ENCODE results near the gene HDAC5. TPM values are rescaled to one million over a fixed set of nuclear protein-coding genes. Genes with fewer than 3 reads are reported as not detected.

Gene HDAC5
- total and polyA plus RNA-seq, 12 donors: 4.8 to 144 (median 73.0) TPM

GRCh38 chr17:44108440-44109311, 14.8 kb downstream of the HDAC5 start:
- Histone ChIP-seq H3K4me1 (replicated peaks in 1 of 2) (peaks cover 49 to 67% of the 10 kb centered on the region in 2 donors), H3K4me3 (peak overlapping the region in 1 of 4 donors; percentile 29), H3K9me3 (replicated peaks in 1 of 3) (no peaks in the 10 kb centered on the region), H3K27ac (peak overlapping the region; percentile 70 to 92 (median 84)), H3K27me3 (no peaks in the 10 kb centered on the region), H3K36me3 (replicated peaks in 1 of 2) (no peaks in the 10 kb centered on the region)
- TF ChIP-seq CTCF (IDR thresholded peaks at IDR 0.05): peak in 2 of 6 experiments; percentile 2 to 15
- peak in 1 of 2 donors; percentile 25 for TF ChIP-seq POLR2A (IDR thresholded peaks at IDR 0.05)
- 20 to 31% (median 30%) methylated on average over 12 to 16 of the region's 16 CpGs for WGBS, 4 donors
- intact Hi-C loops (cut with DNase I): no loop called here
- DNase-seq: peak; percentile 94 to 99 (median 98)

- H3K4me3 ChIP-seq: no peak overlapping the region
- H3K27me3 ChIP-seq: no peaks in the 10 kb centered on the region
- no peak for DNase-seq
- no peaks in the 10 kb centered on the region for H3K36me3 ChIP-seq (replicated peaks in 1 of 2)
- peak overlapping the region in 1 of 5 donors; percentile 88 for H3K27ac ChIP-seq
- H3K9me3 ChIP-seq (replicated peaks in 1 of 3): no peaks in the 10 kb centered on the region
- intact Hi-C loops (cut with DNase I): no loop called here
- H3K4me1 ChIP-seq (replicated peaks in 1 of 2): peaks cover 40 to 53% of the 10 kb centered on the region in 2 donors
- TF ChIP-seq CTCF (IDR thresholded peaks at IDR 0.05) (no peak), POLR2A (IDR thresholded peaks at IDR 0.05) (no peak)
- 94 to 98% (median 97%) methylated on average over 4 of the region's 4 CpGs for WGBS, 4 donors
Measured at GRCh38 chr17:44106801-44107200, 16.6 kb downstream of the HDAC5 start.

GRCh38 chr17:44105941-44106340, 17.5 kb downstream of the HDAC5 start:
- Histone ChIP-seq H3K36me3 (replicated peaks in 1 of 2) (no peaks in the 10 kb centered on the region), H3K27ac (peak overlapping the region in 1 of 5 donors; percentile 54), H3K4me1 (replicated peaks in 1 of 2) (peaks cover 34 to 46% of the 10 kb centered on the region in 2 donors), H3K9me3 (replicated peaks in 1 of 3) (no peaks in the 10 kb centered on the region), H3K27me3 (no peaks in the 10 kb centered on the region), H3K4me3 (no peak overlapping the region)
- no peak for TF ChIP-seq POLR2A (IDR thresholded peaks at IDR 0.05)
- TF ChIP-seq CTCF (IDR thresholded peaks at IDR 0.05): no peak
- DNase-seq: no peak
- 44 to 95% (median 59%) methylated on average over 2 to 3 of the region's 3 CpGs for WGBS, 4 donors
- intact Hi-C loops (cut with DNase I): no loop called here

GRCh38 chr17:44105483-44105882, 18.0 kb downstream of the HDAC5 start:
- intact Hi-C loops (cut with DNase I): no loop called here
- Histone ChIP-seq H3K27ac (peak overlapping the region in 2 of 5 donors; percentile 10 to 54), H3K4me1 (replicated peaks in 1 of 2) (peaks cover 29 to 41% of the 10 kb centered on the region in 2 donors)

More at GRCh38 chr17:44105483-44105882, 18.0 kb downstream of the HDAC5 start:
- Histone ChIP-seq H3K27me3 (no peaks in the 10 kb centered on the region), H3K36me3 (replicated peaks in 1 of 2) (no peaks in the 10 kb centered on the region), H3K4me3 (no peak overlapping the region), H3K9me3 (replicated peaks in 1 of 3) (no peaks in the 10 kb centered on the region)
- DNase-seq: no peak
- no peak for TF ChIP-seq CTCF (IDR thresholded peaks at IDR 0.05)
- TF ChIP-seq POLR2A (IDR thresholded peaks at IDR 0.05): no peak
- 71 to 86% (median 84%) methylated on average over 3 of the region's 3 CpGs for WGBS, 4 donors

Measured in adrenal gland (tissue), 12 donors.